Activated CD8-positive, alpha-beta T cell treated with anti-CD3 and anti-CD28 coated beads, Interleukin-2, amount 10 ng/mL, durations not matched to agents 7 days and 5 days (primary cell): ENCODE measurements around the gene CPA2. TPM values are rescaled to one million over a fixed set of nuclear protein-coding genes. Genes with fewer than 3 reads are reported as not detected.
A peak's percentile ranks its signal among the peaks of the same experiment; 100 is the strongest.
"Not testable (repeated sequence)": the region's sequence is repeated elsewhere in the genome, so short reads cannot be mapped to it uniquely, and the experiment has no call there.

Source experiments
- ATAC-seq: fragments of 150-1000 bp; cut with Tn5 transposase; one replicate; pipeline ENCODE4 v1.10.0; 2021; ENCODE audit warnings: moderate library complexity
- CTCF ChIA-PET: fragments of 350-600 bp; sonication (Branson Sonifier 250); formaldehyde crosslinking; loops from one replicate; lab custom pipeline; 2021; ENCODE audit warnings: antibody characterized with exemption; lab: Charles Lee
- POLR2A ChIA-PET: fragments of 350-600 bp; sonication (Branson Sonifier 250); formaldehyde crosslinking; loops from one replicate; lab custom pipeline; 2021; ENCODE audit warnings: antibody characterized with exemption; lab: Charles Lee
- DNase-seq: peaks from one replicate; pipeline ENCODE4 v3.0.0-alpha.2; 2020
- H3K27ac Mint-ChIP-seq: one replicate; pipeline ENCODE4 v1.8.0; 2021; ENCODE audit warnings: mild to moderate bottlenecking, mixed read lengths
- H3K27me3 Mint-ChIP-seq: one replicate; pipeline ENCODE4 v1.8.0; 2021; ENCODE audit warnings: low read depth, mixed read lengths
- H3K36me3 Mint-ChIP-seq: one replicate; pipeline ENCODE4 v1.8.0; 2021; ENCODE audit warnings: low read depth, mixed read lengths
- H3K4me1 Mint-ChIP-seq: one replicate; pipeline ENCODE4 v1.8.0; 2021; ENCODE audit warnings: low read depth, mixed read lengths
- H3K4me3 Mint-ChIP-seq: one replicate; pipeline ENCODE4 v1.8.0; 2021; ENCODE audit warnings: mild to moderate bottlenecking, mixed read lengths
- H3K9me3 Mint-ChIP-seq: one replicate; pipeline ENCODE4 v1.8.0; 2022; ENCODE audit warnings: mixed read lengths; ENCODE audit not compliant: insufficient read depth
- total RNA-seq, 2 experiments: library from RNA; stranded (reverse); gene quantifications; one replicate each; pipeline ENCODE4 v1.2.3, GENCODE V29; 2021

Gene CPA2
- total RNA-seq = not detected

DNA sequence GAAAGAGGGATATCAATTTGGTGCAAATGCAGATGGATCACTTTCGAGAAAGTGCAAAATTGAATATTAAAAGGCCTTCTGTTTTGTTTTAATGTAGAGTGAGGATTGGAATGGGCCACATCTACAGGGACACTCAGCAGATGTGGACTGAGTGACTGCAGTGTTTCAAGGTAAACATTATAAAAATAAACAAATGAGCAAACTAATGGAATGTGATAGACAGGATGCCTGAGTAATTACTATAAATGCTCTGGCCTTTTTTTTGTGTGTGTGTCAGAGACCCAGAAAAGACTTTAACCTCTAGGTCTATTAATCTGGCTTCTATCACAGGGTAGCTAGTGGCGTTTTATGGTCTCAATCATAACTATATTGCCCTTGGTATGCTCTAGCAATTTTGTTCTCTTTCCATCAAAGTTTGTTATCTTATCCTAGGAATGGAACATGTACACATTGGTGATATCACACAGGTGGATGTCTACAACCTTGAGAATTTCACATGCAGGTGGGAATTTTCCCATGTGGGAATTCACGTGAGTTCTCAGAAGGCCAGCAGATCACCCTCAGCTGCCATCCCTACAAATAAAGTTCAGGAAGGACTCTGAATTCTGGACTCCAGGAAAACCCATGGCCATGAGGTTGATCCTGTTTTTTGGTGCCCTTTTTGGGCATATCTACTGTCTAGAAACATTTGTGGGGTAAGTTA lies at the start of gene CPA2:
Gene CPA2 (plus strand): TSS at position 606 of the 703 bp plus-strand sequence. CDS start 19 bp downstream, at position 625.
- no peak for ATAC-seq
- no peaks in the 10 kb centered on the region for H3K9me3 Mint-ChIP-seq
- no peak within 1 kb of the TSS for H3K27ac Mint-ChIP-seq
- DNase-seq = no peak
- H3K4me1 Mint-ChIP-seq = no peaks in the 10 kb centered on the region
- H3K27me3 Mint-ChIP-seq = peaks cover 3% of the 10 kb centered on the region
- no peaks in the 10 kb centered on the region for H3K36me3 Mint-ChIP-seq
- CTCF ChIA-PET = no interaction called here
- no peak within 1 kb of the TSS for H3K4me3 Mint-ChIP-seq
- POLR2A ChIA-PET = interaction anchor here (0.5 kb wide), 1 partner anchor 209 kb away, joined by 3 read pairs; no protein-coding TSS in a partner anchor

GRCh38 chr7:130218806-130219620 lies 47.6 kb upstream of the CPA2 start:
- POLR2A ChIA-PET = no interaction called here
- Mint-ChIP-seq H3K9me3 (no peaks in the 10 kb centered on the region), H3K4me1 (peaks cover 2% of the 10 kb centered on the region), H3K36me3 (no peaks in the 10 kb centered on the region), H3K27ac (no peak overlapping the region), H3K4me3 (no peak overlapping the region), H3K27me3 (peaks cover 3% of the 10 kb centered on the region)
- DNase-seq (peak; percentile 4), ATAC-seq (no peak)
- CTCF ChIA-PET = no interaction called here

DNA sequence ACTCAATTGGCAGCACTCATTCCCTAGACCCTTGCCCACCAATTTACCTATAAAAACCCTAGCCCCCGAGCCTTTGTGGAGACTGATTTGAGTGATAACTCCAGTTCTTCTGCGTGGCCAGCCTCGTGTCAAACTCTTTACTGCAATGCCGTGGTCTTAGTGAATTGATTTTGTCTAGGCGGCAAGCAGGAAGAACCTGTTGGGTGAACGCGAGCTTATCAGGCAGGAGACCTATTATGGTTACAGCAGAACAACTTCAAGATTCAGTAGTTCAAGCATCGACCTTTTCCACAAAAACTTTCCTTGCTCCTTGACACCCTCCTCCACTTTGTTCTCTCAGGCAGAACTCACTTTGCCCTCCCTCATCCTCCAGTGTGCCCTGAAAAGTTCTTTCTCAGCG lies 46.8 kb upstream of the CPA2 start:
- CTCF ChIA-PET = no interaction called here
- Mint-ChIP-seq H3K27me3 (no peaks in the 10 kb centered on the region), H3K4me1 (peaks cover 2% of the 10 kb centered on the region), H3K27ac (no peak overlapping the region), H3K4me3 (no peak overlapping the region), H3K9me3 (no peaks in the 10 kb centered on the region), H3K36me3 (no peaks in the 10 kb centered on the region)
- DNase-seq = no peak
- POLR2A ChIA-PET = no interaction called here
- ATAC-seq = no peak

DNA sequence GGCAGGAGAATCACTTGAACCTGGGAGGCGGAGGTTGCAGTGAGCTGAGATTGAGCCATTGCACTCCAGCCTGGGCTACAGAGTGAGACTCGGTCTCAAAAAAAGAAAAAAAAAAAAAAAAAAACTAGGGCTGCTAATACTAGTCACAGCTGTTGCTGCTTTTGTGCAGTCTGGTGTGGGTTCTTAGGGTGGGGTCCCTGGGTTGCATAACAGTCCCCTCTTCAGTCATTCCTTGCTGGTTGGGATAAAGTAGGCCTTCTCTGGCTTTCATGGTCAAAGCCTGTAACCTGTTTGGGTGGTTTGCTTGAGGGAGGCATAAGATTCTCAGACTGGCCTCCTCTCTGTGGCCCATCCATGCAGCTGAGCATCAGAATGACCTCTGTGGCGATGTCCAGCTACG lies 44.9 kb upstream of the CPA2 start:
- Mint-ChIP-seq H3K27ac (no peak overlapping the region), H3K27me3 (peaks cover 3% of the 10 kb centered on the region), H3K4me1 (peaks cover 2% of the 10 kb centered on the region), H3K9me3 (no peaks in the 10 kb centered on the region), H3K4me3 (no peak overlapping the region), H3K36me3 (no peaks in the 10 kb centered on the region)
- ChIA-PET CTCF (no interaction called here), POLR2A (no interaction called here)
- ATAC-seq = no peak
- DNase-seq = no peak

DNA sequence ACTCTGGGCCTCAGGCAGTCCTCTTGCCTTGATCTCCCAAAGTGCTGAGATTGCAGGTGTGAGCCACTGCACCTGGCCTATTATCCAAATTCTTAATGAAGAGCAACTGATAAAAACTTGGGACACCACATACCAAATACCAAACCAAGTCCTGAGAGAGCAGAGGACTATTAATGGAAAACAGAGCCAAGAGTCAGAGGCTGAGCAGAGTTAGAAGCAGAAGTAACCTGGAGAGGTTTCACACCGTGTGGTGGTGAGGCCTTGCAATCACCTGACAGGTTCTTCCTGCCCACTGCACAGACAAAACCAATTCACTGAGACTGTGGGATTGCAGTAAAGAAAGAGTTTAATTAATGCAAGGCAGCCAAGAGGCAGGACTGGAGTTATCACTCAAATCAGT lies 43.0 kb upstream of the CPA2 start:
- H3K4me1 Mint-ChIP-seq = peaks cover 2% of the 10 kb centered on the region
- H3K27ac Mint-ChIP-seq = no peak overlapping the region
- ATAC-seq (no peak), DNase-seq (no peak)
- no peaks in the 10 kb centered on the region for H3K36me3 Mint-ChIP-seq
- H3K27me3 Mint-ChIP-seq = peaks cover 3% of the 10 kb centered on the region
- no peaks in the 10 kb centered on the region for H3K9me3 Mint-ChIP-seq
- no peak overlapping the region for H3K4me3 Mint-ChIP-seq
- CTCF ChIA-PET = no interaction called here
- POLR2A ChIA-PET = no interaction called here

DNA sequence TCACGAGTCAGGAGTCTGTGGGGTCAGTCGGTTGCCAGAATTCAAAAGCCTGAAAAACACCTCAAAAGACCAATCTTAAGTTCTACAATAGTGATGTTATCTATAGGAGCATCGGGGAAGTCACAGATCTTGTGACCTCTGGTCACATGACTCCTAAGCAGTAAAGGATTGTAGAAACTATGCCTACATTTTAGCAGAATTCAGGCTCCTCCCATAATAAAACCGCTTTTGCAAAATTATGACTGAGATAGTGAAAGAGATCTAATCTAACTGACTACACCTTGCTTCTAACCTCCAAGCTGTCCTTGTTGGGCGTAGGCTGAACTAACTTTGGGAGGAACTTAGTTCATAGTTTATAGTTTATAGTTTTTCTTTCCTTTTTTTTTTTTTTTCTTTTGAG lies 42.5 kb upstream of the CPA2 start:
- DNase-seq (no peak), ATAC-seq (no peak)
- Mint-ChIP-seq H3K4me3 (no peak overlapping the region), H3K9me3 (no peaks in the 10 kb centered on the region), H3K27ac (no peak overlapping the region), H3K27me3 (peaks cover 5% of the 10 kb centered on the region), H3K36me3 (no peaks in the 10 kb centered on the region), H3K4me1 (peaks cover 2% of the 10 kb centered on the region)
- POLR2A ChIA-PET = no interaction called here
- CTCF ChIA-PET = no interaction called here

DNA sequence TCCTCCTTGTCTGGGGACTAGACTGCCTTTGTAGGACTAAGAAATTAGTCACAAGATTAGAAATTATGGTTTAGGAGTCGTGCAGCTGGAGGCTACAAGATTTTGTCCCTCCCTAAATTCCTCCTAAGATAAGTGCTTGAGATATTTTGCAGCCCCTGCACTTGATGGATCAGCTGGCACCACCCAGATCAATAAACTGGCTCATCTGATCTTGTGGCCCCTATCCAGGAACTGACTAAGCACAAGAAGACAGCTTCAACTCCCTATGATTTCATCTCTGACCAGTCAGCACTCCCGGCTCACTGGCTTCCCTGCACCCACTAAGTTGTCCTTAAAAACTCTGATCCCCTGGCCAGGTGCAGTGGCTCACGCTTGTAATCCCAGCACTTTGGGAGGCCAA lies 41.7 kb upstream of the CPA2 start:
- H3K4me1 Mint-ChIP-seq, H3K9me3 Mint-ChIP-seq, ATAC-seq, H3K4me3 Mint-ChIP-seq, H3K27me3 Mint-ChIP-seq, POLR2A ChIA-PET, H3K36me3 Mint-ChIP-seq, CTCF ChIA-PET, DNase-seq, H3K27ac Mint-ChIP-seq: not testable (repeated sequence)

DNA sequence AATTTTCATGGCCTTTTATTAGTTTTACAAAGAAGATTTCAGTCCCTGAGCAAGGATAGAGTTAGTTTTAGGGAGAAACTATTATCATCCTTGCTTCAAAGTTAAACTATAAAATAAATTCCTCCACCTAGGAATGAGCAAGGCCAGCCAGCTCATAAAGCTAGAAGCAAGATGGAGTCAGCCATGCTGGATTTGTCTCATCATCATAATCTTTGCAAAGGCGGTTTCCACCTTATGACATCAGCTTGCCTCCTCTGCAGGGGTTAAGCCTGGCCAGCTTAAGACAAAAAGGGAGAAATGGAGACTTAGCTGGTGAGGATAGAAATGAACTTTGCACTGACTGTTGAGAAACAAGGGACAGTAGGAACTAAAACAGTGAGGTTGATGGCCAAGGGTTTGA lies 40.3 kb upstream of the CPA2 start:
- ATAC-seq (no peak), DNase-seq (no peak)
- ChIA-PET POLR2A (no interaction called here), CTCF (interaction anchor here (1.0 kb wide), 1 partner anchor 12 kb away, joined by 3 read pairs; no protein-coding TSS in a partner anchor)
- Mint-ChIP-seq H3K27me3 (peaks cover 5% of the 10 kb centered on the region), H3K36me3 (no peaks in the 10 kb centered on the region), H3K27ac (no peak overlapping the region), H3K9me3 (no peaks in the 10 kb centered on the region), H3K4me1 (peaks cover 2% of the 10 kb centered on the region), H3K4me3 (no peak overlapping the region)

DNA sequence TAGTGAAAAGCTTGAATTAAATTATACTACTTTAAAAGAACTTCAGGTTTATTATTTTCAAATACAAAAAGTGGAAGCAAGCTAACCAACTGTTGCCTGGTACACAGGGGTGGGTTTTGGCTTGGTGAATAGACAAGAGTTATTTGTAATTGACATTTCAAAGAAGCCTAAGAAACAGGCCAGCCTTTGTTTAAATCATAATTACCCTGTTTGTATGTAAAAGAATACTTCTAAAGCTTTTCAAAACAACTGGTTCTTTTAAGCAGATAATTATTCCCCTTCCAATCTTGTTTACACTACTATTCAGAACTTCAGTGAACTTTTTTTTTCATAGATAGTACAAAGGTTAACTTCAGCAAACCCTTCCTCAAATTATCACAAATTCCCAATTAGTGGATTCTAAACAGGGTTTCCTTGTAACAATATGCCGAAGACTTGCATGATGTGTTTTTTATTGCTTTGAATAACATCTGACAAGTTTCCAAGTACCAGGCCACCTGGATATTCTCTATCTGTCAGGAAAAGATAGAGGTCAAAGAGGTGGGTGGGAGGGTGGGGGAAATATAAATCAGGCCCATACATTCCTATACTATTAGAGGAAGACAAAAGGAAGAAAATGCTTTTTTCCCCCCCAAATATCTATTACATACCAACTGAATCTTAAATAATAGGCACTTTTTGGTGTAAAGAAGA lies 38.6 kb upstream of the CPA2 start:
- H3K9me3 Mint-ChIP-seq = no peaks in the 10 kb centered on the region
- CTCF ChIA-PET = no interaction called here

GRCh38 chr7:130228840-130229502 lies 37.7 kb upstream of the CPA2 start:
- ATAC-seq = no peak
- no peaks in the 10 kb centered on the region for H3K4me1 Mint-ChIP-seq
- no peaks in the 10 kb centered on the region for H3K36me3 Mint-ChIP-seq
- peaks cover 5% of the 10 kb centered on the region for H3K27me3 Mint-ChIP-seq
- no peaks in the 10 kb centered on the region for H3K9me3 Mint-ChIP-seq
- ChIA-PET POLR2A (interaction anchor here (0.8 kb wide), 1 partner anchor 23 kb away, joined by 4 read pairs; the partner anchor contains the start of gene TMEM209), CTCF (no interaction called here)
- H3K27ac Mint-ChIP-seq = no peak overlapping the region
- no peak for DNase-seq
- no peak overlapping the region for H3K4me3 Mint-ChIP-seq

More for the DNA sequence above, 38.6 kb upstream of the CPA2 start:
- H3K27me3 Mint-ChIP-seq = peaks cover 5% of the 10 kb centered on the region
- ATAC-seq (no peak), DNase-seq (no peak)
- H3K4me1 Mint-ChIP-seq = peaks cover 2% of the 10 kb centered on the region
- H3K27ac Mint-ChIP-seq = no peak overlapping the region
- H3K4me3 Mint-ChIP-seq = no peak overlapping the region
- POLR2A ChIA-PET = no interaction called here
- H3K36me3 Mint-ChIP-seq = no peaks in the 10 kb centered on the region

DNA sequence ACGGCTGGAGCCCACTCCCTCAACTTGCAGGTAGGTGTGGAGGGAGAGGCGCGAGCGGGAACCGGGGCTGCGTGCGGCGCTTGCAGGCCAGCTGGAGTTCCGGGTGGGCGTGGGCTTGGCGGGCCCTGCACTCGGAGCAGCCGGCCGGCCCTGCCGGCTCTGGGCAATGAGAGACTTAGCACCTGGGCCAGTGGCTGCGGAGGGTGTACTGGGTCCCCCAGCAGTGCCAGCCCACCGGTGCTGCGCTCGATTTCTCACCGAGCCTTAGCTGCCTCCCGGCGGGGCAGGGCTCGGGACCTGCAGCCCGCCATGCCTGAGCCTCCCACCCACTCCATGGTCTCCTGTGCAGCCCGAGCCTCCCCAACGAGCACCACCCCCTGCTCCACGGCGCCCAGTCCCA lies 36.7 kb upstream of the CPA2 start:
- CTCF ChIA-PET, DNase-seq, H3K27me3 Mint-ChIP-seq, H3K36me3 Mint-ChIP-seq, ATAC-seq, H3K27ac Mint-ChIP-seq, H3K9me3 Mint-ChIP-seq, H3K4me3 Mint-ChIP-seq, H3K4me1 Mint-ChIP-seq, POLR2A ChIA-PET: not testable (repeated sequence)
